Liver (tissue), 9 donors: ENCODE results near the gene ZNF296. TPM values are rescaled to one million over a fixed set of nuclear protein-coding genes. Genes with fewer than 3 reads are reported as not detected.

ENCODE experiments used
- DNase-seq: peaks from one replicate; pipeline ENCODE4 v3.0.0-alpha.2; 2017; ENCODE audit warnings: low spot score
- H3K27ac ChIP-seq, 2 donors: one replicate each; pipeline ENCODE4 v1.7.0; 2013; ENCODE audit warnings: inconsistent platforms in 2 of 2, low read length in 2 of 2, control low read depth in 1 of 2, low read depth in 1 of 2, mild to moderate bottlenecking in 1 of 2
- H3K27me3 ChIP-seq, 4 donors: one replicate each; pipeline versions ENCODE4 v1.6.1 to v1.7.0; 2013; ENCODE audit warnings: low read length in 3 of 4, inconsistent platforms in 1 of 4, mild to moderate bottlenecking in 1 of 4, moderate library complexity in 1 of 4; ENCODE audit not compliant: control insufficient read depth in 4 of 4, insufficient read depth in 4 of 4
- H3K36me3 ChIP-seq, 4 donors: one replicate each; pipeline versions ENCODE4 v1.6.1 to v1.7.0; 2013; ENCODE audit warnings: low read length in 3 of 4, mild to moderate bottlenecking in 3 of 4, low read depth in 1 of 4, moderate library complexity in 1 of 4; ENCODE audit not compliant: control insufficient read depth in 4 of 4, insufficient read depth in 3 of 4
- H3K4me1 ChIP-seq, 4 donors: one replicate each; pipeline versions ENCODE4 v1.6.1 to v1.7.0; 2013; ENCODE audit warnings: low read length in 3 of 4, mild to moderate bottlenecking in 3 of 4, moderate library complexity in 1 of 4; ENCODE audit not compliant: control insufficient read depth in 4 of 4, insufficient read depth in 4 of 4
- H3K4me3 ChIP-seq, 3 donors: one replicate each; pipeline versions ENCODE4 v1.6.1 to v1.7.0; 2013; ENCODE audit warnings: low read length in 3 of 3, control low read depth in 1 of 3, low read depth in 1 of 3, mild to moderate bottlenecking in 1 of 3
- H3K9ac ChIP-seq, 2 donors: one replicate each; pipeline ENCODE4 v1.7.0; 2013; ENCODE audit warnings: low read length in 2 of 2, mild to moderate bottlenecking in 2 of 2, moderate library complexity in 2 of 2, control low read depth in 1 of 2, low read depth in 1 of 2
- H3K9me3 ChIP-seq, 4 donors: one replicate each; pipeline versions ENCODE4 v1.6.1 to v1.7.0; 2013; ENCODE audit warnings: low read length in 3 of 4; ENCODE audit not compliant: control insufficient read depth in 4 of 4
- ATF3 ChIP-seq: IDR thresholded peaks from 2 replicates; pipeline ENCODE4 v1.6.1; 2016; ENCODE audit warnings: antibody characterized with exemption
- CTCF ChIP-seq: fragments of 150-350 bp; IDR thresholded peaks from 2 replicates; pipeline ENCODE4 v1.5.1; 2017; ENCODE audit warnings: improper control_type of control experiment, low read depth, low read length; ENCODE audit not compliant: missing input control
- EGR1 ChIP-seq, 2 donors: IDR thresholded peaks; 2 replicates each; pipeline ENCODE4 v1.6.1; 2016 to 2018; ENCODE audit warnings: antibody characterized with exemption in 2 of 2, low read depth in 2 of 2
- FOXA1 ChIP-seq: IDR thresholded peaks from 2 replicates; pipeline ENCODE4 v1.6.1; 2016; ENCODE audit warnings: antibody characterized with exemption
- FOXA2 ChIP-seq: IDR thresholded peaks from 2 replicates; pipeline ENCODE4 v1.6.1; 2016; ENCODE audit warnings: antibody characterized with exemption
- GABPA ChIP-seq, 2 donors: IDR thresholded peaks in 1 of 2; conservative IDR thresholded peaks in 1 of 2; 2 replicates each; pipeline ENCODE4 v1.6.1; 2016; ENCODE audit warnings: antibody characterized with exemption in 2 of 2, mild to moderate bottlenecking in 1 of 2, moderate library complexity in 1 of 2
- HNF4A ChIP-seq, 2 donors: conservative IDR thresholded peaks; 2 replicates each; pipeline ENCODE4 v1.6.1; 2016; ENCODE audit warnings: antibody characterized with exemption in 2 of 2, mild to moderate bottlenecking in 2 of 2
- HNF4G ChIP-seq: IDR thresholded peaks from 2 replicates; pipeline ENCODE4 v1.6.1; 2016; ENCODE audit warnings: antibody characterized with exemption
- JUND ChIP-seq, 2 donors: IDR thresholded peaks; 2 replicates each; pipeline ENCODE4 v1.6.1; 2016; ENCODE audit warnings: antibody characterized with exemption in 2 of 2
- MAX ChIP-seq: IDR thresholded peaks from 2 replicates; pipeline ENCODE4 v1.6.1; 2016; ENCODE audit warnings: antibody characterized with exemption
- NR2F2 ChIP-seq: IDR thresholded peaks from 2 replicates; pipeline ENCODE4 v1.6.1; 2016; ENCODE audit warnings: antibody characterized with exemption
- RAD21 ChIP-seq, 2 donors: IDR thresholded peaks; 2 replicates each; pipeline ENCODE4 v1.6.1; 2016; ENCODE audit warnings: antibody characterized with exemption in 2 of 2, mild to moderate bottlenecking in 2 of 2
- REST ChIP-seq: IDR thresholded peaks from 2 replicates; pipeline ENCODE4 v1.6.1; 2016; ENCODE audit warnings: antibody characterized with exemption, mild to moderate bottlenecking
- RXRA ChIP-seq, 2 donors: IDR thresholded peaks; 2 replicates each; pipeline ENCODE4 v1.6.1; 2017 to 2018; ENCODE audit warnings: antibody characterized with exemption in 2 of 2, mild to moderate bottlenecking in 1 of 2
- SP1 ChIP-seq: IDR thresholded peaks from 2 replicates; pipeline ENCODE4 v1.6.1; 2018; ENCODE audit warnings: antibody characterized with exemption, mild to moderate bottlenecking
- TAF1 ChIP-seq: conservative IDR thresholded peaks from 2 replicates; pipeline ENCODE4 v1.6.1; 2016; ENCODE audit warnings: antibody characterized with exemption, mild to moderate bottlenecking
- YY1 ChIP-seq: IDR thresholded peaks from 2 replicates; pipeline ENCODE4 v1.6.1; 2016; ENCODE audit warnings: antibody characterized with exemption, mild to moderate bottlenecking
- ZBTB33 ChIP-seq: IDR thresholded peaks from 2 replicates; pipeline ENCODE4 v1.6.1; 2016; ENCODE audit warnings: antibody characterized with exemption
- WGBS: extraction: QIAGEN DNeasy Blood & Tissue Kit; methylation state at CpG from one replicate; pipeline ENCODE4 v1.1.7; 2013; 5-methylcytosine and 5-hydroxymethylcytosine counted together
- polyA plus RNA-seq, 2 donors: library from polyadenylated mRNA; stranded (reverse) in 1 of 2; unstranded in 1 of 2; fragments of 200-250 nt in 1 of 2; fragments of >200 nt in 1 of 2; fragmentation: Nextera tagmentation in 1 of 2; extraction: Ambion mirVana in 1 of 2; gene quantifications; one replicate each; pipeline versions ENCODE4 v1.2.1 to v1.2.3, GENCODE V29; 2013 to 2015
- total RNA-seq, 2 donors: library from RNA; depleted of rRNA; stranded (reverse); fragments of >200 nt; gene quantifications; one replicate each; pipeline ENCODE4 v1.2.3, GENCODE V29; 2014
- donor health status: healthy.
- donor health status: healthy.
- donor health status: healthy.
- donor health status: healthy.
- donor health status: healthy.

Gene ZNF296
- total and polyA plus RNA-seq, 4 donors: 0.16 to 0.42 (median 0.17) TPM; not detected in 1

- peaks cover 3 to 17% (median 7%) of the 10 kb centered on the region in 4 donors for H3K4me1 ChIP-seq
- TF ChIP-seq FOXA2: no peak
- TF ChIP-seq RXRA (IDR thresholded peaks at IDR 0.05): no peak
- no peak for TF ChIP-seq HNF4G
- TF ChIP-seq YY1: no peak
- H3K36me3 ChIP-seq: no peaks in the 10 kb centered on the region
- DNase-seq: no peak
- H3K27me3 ChIP-seq: no peaks in the 10 kb centered on the region
- WGBS: 90% methylated on average over 4 of the region's 4 CpGs
- no peak overlapping the region for H3K27ac ChIP-seq
- H3K9me3 ChIP-seq: no peaks in the 10 kb centered on the region
- no peak overlapping the region for H3K4me3 ChIP-seq
- H3K9ac ChIP-seq: no peak overlapping the region
Measured at GRCh38 chr19:45114116-45114515, 37.8 kb upstream of the ZNF296 start.

- H3K9ac ChIP-seq: no peak overlapping the region
- H3K4me1 ChIP-seq: peaks cover 3 to 17% (median 7%) of the 10 kb centered on the region in 4 donors
- no peak overlapping the region for H3K27ac ChIP-seq
- no peaks in the 10 kb centered on the region for H3K27me3 ChIP-seq
- no peaks in the 10 kb centered on the region for H3K9me3 ChIP-seq
- DNase-seq: no peak
- no peaks in the 10 kb centered on the region for H3K36me3 ChIP-seq
- H3K4me3 ChIP-seq: no peak overlapping the region
- TF ChIP-seq REST: no peak
- no peak for TF ChIP-seq RAD21 (IDR thresholded peaks at IDR 0.05)
- TF ChIP-seq TAF1: no peak
- no peak for TF ChIP-seq HNF4G
- TF ChIP-seq ZBTB33: no peak
- TF ChIP-seq FOXA1: no peak
- TF ChIP-seq EGR1 (IDR thresholded peaks at IDR 0.05; ENCODE audit: low read depth in 2 of 2): no peak
- no peak for TF ChIP-seq FOXA2
- TF ChIP-seq MAX: no peak
- TF ChIP-seq JUND (IDR thresholded peaks at IDR 0.05): no peak
- TF ChIP-seq CTCF: no peak
- no peak for TF ChIP-seq YY1
- no peak for TF ChIP-seq ATF3
- no peak for TF ChIP-seq NR2F2
- no peak for TF ChIP-seq HNF4A (conservative IDR thresholded peaks at IDR 0.05)
- TF ChIP-seq GABPA (IDR thresholded peaks at IDR 0.05 in 1 of 2, conservative IDR thresholded peaks at IDR 0.05 in 1 of 2): no peak
- no peak for TF ChIP-seq SP1
- TF ChIP-seq RXRA (IDR thresholded peaks at IDR 0.05): no peak
- 40% methylated on average over 9 of the region's 9 CpGs for whole genome bisulfite sequencing
Measured at GRCh38 chr19:45113628-45114027, 37.4 kb upstream of the ZNF296 start.
